Stimulated activated naive CD8-positive, alpha-beta T cell treated with anti-CD3 and anti-CD28 coated beads, Interleukin-15, Interleukin-2, amounts not matched to agents 100 ng/mL and 50 ng/mL, for 24 hours (primary cell): ENCODE results near the gene TMEM163.

Experiments
- H3K27ac Mint-ChIP-seq: one replicate; pipeline ENCODE4 v1.8.0; 2021; ENCODE audit warnings: mild to moderate bottlenecking, mixed read lengths
- H3K27me3 Mint-ChIP-seq: one replicate; pipeline ENCODE4 v1.8.0; 2021; ENCODE audit warnings: mixed read lengths
- H3K36me3 Mint-ChIP-seq: one replicate; pipeline ENCODE4 v1.8.0; 2021; ENCODE audit warnings: low read depth, mixed read lengths
- H3K4me1 Mint-ChIP-seq: one replicate; pipeline ENCODE4 v1.8.0; 2021; ENCODE audit warnings: low read depth, mixed read lengths
- H3K4me3 Mint-ChIP-seq: one replicate; pipeline ENCODE4 v1.8.0; 2021; ENCODE audit warnings: mild to moderate bottlenecking, mixed read lengths
- H3K9me3 Mint-ChIP-seq: one replicate; pipeline ENCODE4 v1.8.0; 2021; ENCODE audit warnings: mixed read lengths

The TMEM163 gene

GRCh38 chr2:134564549-134564948 is 154.3 kb downstream of the TMEM163 start:
- no peaks in the 10 kb centered on the region for H3K9me3 Mint-ChIP-seq
- no peak overlapping the region for H3K27ac Mint-ChIP-seq
- peaks cover 6% of the 10 kb centered on the region for H3K27me3 Mint-ChIP-seq

GRCh38 chr2:134558208-134558830 is 160.5 kb downstream of the TMEM163 start:
- H3K4me3 Mint-ChIP-seq, result no peak overlapping the region
- H3K27me3 Mint-ChIP-seq, result no peaks in the 10 kb centered on the region
- no peak overlapping the region for H3K27ac Mint-ChIP-seq
- H3K36me3 Mint-ChIP-seq, result no peaks in the 10 kb centered on the region
- H3K9me3 Mint-ChIP-seq, result no peaks in the 10 kb centered on the region
- H3K4me1 Mint-ChIP-seq, result no peaks in the 10 kb centered on the region

More at GRCh38 chr2:134564549-134564948, 154.3 kb downstream of the TMEM163 start:
- Mint-ChIP-seq H3K36me3 (no peaks in the 10 kb centered on the region), H3K4me1 (no peaks in the 10 kb centered on the region), H3K4me3 (no peak overlapping the region)

GRCh38 chr2:134555411-134555810 is 163.4 kb downstream of the TMEM163 start:
- no peak overlapping the region for H3K4me3 Mint-ChIP-seq
- H3K27ac Mint-ChIP-seq, result no peak overlapping the region
- H3K36me3 Mint-ChIP-seq, result no peaks in the 10 kb centered on the region
- H3K9me3 Mint-ChIP-seq, result no peaks in the 10 kb centered on the region
- no peaks in the 10 kb centered on the region for H3K4me1 Mint-ChIP-seq
- no peaks in the 10 kb centered on the region for H3K27me3 Mint-ChIP-seq

- no peak overlapping the region for H3K27ac Mint-ChIP-seq
- H3K9me3 Mint-ChIP-seq, result no peaks in the 10 kb centered on the region
- no peak overlapping the region for H3K4me3 Mint-ChIP-seq
- no peaks in the 10 kb centered on the region for H3K27me3 Mint-ChIP-seq
- no peaks in the 10 kb centered on the region for H3K36me3 Mint-ChIP-seq
- no peaks in the 10 kb centered on the region for H3K4me1 Mint-ChIP-seq
Observed at GRCh38 chr2:134553657-134554056, 165.1 kb downstream of the TMEM163 start.

GRCh38 chr2:134550566-134551164 is 168.1 kb downstream of the TMEM163 start:
- Mint-ChIP-seq H3K27me3 (peaks cover under 1% of the 10 kb centered on the region), H3K4me1 (no peaks in the 10 kb centered on the region), H3K36me3 (no peaks in the 10 kb centered on the region), H3K4me3 (no peak overlapping the region), H3K27ac (no peak overlapping the region), H3K9me3 (no peaks in the 10 kb centered on the region)

- no peak overlapping the region for H3K27ac Mint-ChIP-seq
- H3K4me3 Mint-ChIP-seq, result no peak overlapping the region
- no peaks in the 10 kb centered on the region for H3K9me3 Mint-ChIP-seq
- H3K4me1 Mint-ChIP-seq, result no peaks in the 10 kb centered on the region
- no peaks in the 10 kb centered on the region for H3K36me3 Mint-ChIP-seq
- H3K27me3 Mint-ChIP-seq, result peaks cover 3% of the 10 kb centered on the region
Observed at GRCh38 chr2:134549104-134549503, 169.7 kb downstream of the TMEM163 start.

- Mint-ChIP-seq H3K9me3 (no peaks in the 10 kb centered on the region), H3K4me1 (no peaks in the 10 kb centered on the region), H3K27ac (no peak overlapping the region), H3K27me3 (peaks cover 3% of the 10 kb centered on the region), H3K36me3 (no peaks in the 10 kb centered on the region), H3K4me3 (no peak overlapping the region)
Observed at GRCh38 chr2:134540990-134541389, 177.8 kb downstream of the TMEM163 start.

- no peaks in the 10 kb centered on the region for H3K4me1 Mint-ChIP-seq
- no peaks in the 10 kb centered on the region for H3K9me3 Mint-ChIP-seq
Observed at GRCh38 chr2:134539981-134540380, 178.8 kb downstream of the TMEM163 start.

GRCh38 chr2:134537702-134538101 is 181.1 kb downstream of the TMEM163 start:
- H3K4me3 Mint-ChIP-seq, result no peak overlapping the region
- H3K9me3 Mint-ChIP-seq, result no peaks in the 10 kb centered on the region
- H3K36me3 Mint-ChIP-seq, result no peaks in the 10 kb centered on the region
- H3K4me1 Mint-ChIP-seq, result no peaks in the 10 kb centered on the region
- no peaks in the 10 kb centered on the region for H3K27me3 Mint-ChIP-seq
- no peak overlapping the region for H3K27ac Mint-ChIP-seq

More at GRCh38 chr2:134539981-134540380, 178.8 kb downstream of the TMEM163 start:
- H3K4me3 Mint-ChIP-seq, result no peak overlapping the region
- no peaks in the 10 kb centered on the region for H3K36me3 Mint-ChIP-seq
- no peaks in the 10 kb centered on the region for H3K27me3 Mint-ChIP-seq
- no peak overlapping the region for H3K27ac Mint-ChIP-seq

- Mint-ChIP-seq H3K36me3 (no peaks in the 10 kb centered on the region), H3K4me1 (no peaks in the 10 kb centered on the region), H3K27ac (no peak overlapping the region), H3K9me3 (no peaks in the 10 kb centered on the region), H3K4me3 (no peak overlapping the region), H3K27me3 (no peaks in the 10 kb centered on the region)
Observed at GRCh38 chr2:134537121-134537520, 181.7 kb downstream of the TMEM163 start.

- no peaks in the 10 kb centered on the region for H3K9me3 Mint-ChIP-seq
- no peak overlapping the region for H3K4me3 Mint-ChIP-seq
- H3K27ac Mint-ChIP-seq, result no peak overlapping the region
- H3K36me3 Mint-ChIP-seq, result no peaks in the 10 kb centered on the region
- no peaks in the 10 kb centered on the region for H3K4me1 Mint-ChIP-seq
- H3K27me3 Mint-ChIP-seq, result no peaks in the 10 kb centered on the region
Observed at GRCh38 chr2:134536296-134536695, 182.5 kb downstream of the TMEM163 start.

GRCh38 chr2:134532537-134532936 is 186.3 kb downstream of the TMEM163 start:
- H3K4me3 Mint-ChIP-seq, result no peak overlapping the region

GRCh38 chr2:134527381-134527780 is 191.4 kb downstream of the TMEM163 start:
- H3K27ac Mint-ChIP-seq, result no peak overlapping the region
- H3K36me3 Mint-ChIP-seq, result no peaks in the 10 kb centered on the region
- no peak overlapping the region for H3K4me3 Mint-ChIP-seq
- H3K9me3 Mint-ChIP-seq, result no peaks in the 10 kb centered on the region
- H3K4me1 Mint-ChIP-seq, result no peaks in the 10 kb centered on the region
- H3K27me3 Mint-ChIP-seq, result no peaks in the 10 kb centered on the region

More at GRCh38 chr2:134532537-134532936, 186.3 kb downstream of the TMEM163 start:
- Mint-ChIP-seq H3K27ac (no peak overlapping the region), H3K36me3 (no peaks in the 10 kb centered on the region), H3K9me3 (no peaks in the 10 kb centered on the region), H3K27me3 (no peaks in the 10 kb centered on the region), H3K4me1 (no peaks in the 10 kb centered on the region)

GRCh38 chr2:134522496-134523455 is 196.0 kb downstream of the TMEM163 start:
- no peak overlapping the region for H3K27ac Mint-ChIP-seq
- no peaks in the 10 kb centered on the region for H3K27me3 Mint-ChIP-seq
- H3K4me1 Mint-ChIP-seq, result no peaks in the 10 kb centered on the region
- no peaks in the 10 kb centered on the region for H3K9me3 Mint-ChIP-seq
- H3K4me3 Mint-ChIP-seq, result no peak overlapping the region
- no peaks in the 10 kb centered on the region for H3K36me3 Mint-ChIP-seq

GRCh38 chr2:134518101-134518500 is 200.7 kb downstream of the TMEM163 start:
- Mint-ChIP-seq H3K4me3 (no peak overlapping the region), H3K27ac (no peak overlapping the region), H3K9me3 (no peaks in the 10 kb centered on the region), H3K4me1 (no peaks in the 10 kb centered on the region), H3K27me3 (no peaks in the 10 kb centered on the region), H3K36me3 (no peaks in the 10 kb centered on the region)
